Measurements from ENCODE around the gene MRTFA. TPM values are rescaled to one million over a fixed set of nuclear protein-coding genes. Genes with fewer than 3 reads are reported as not detected.
A peak's percentile ranks its signal among the peaks of the same experiment; 100 is the strongest.

MRTFA gene
- polyA plus RNA-seq, 2 of the 4 experiments (the other 2 are of a cell fraction): 6.8 to 48.3 TPM

GRCh38 chr22:40407831-40408717 lies 228.4 kb downstream of the MRTFA start:
- Histone ChIP-seq H3K9me3 (no peaks in the 10 kb centered on the region), H3K4me3 (no peak overlapping the region), H3K4me1 (0 out of 3 replicates have a peak, but pooled peaks cover 3% of the 10 kb centered on the region), H3K4me2 (no peak overlapping the region), H3K27ac (no peak overlapping the region)
- TF ChIP-seq ESRRA (IDR thresholded peaks at IDR 0.05; ENCODE audit: borderline replicate concordance, low read length) (no peak), REST (IDR thresholded peaks at IDR 0.05) (no peak), POLR2AphosphoS2 (conservative IDR thresholded peaks at IDR 0.05; ENCODE audit: low read length) (peak; percentile 22; the same call in 1 of the 2 replicates), SREBF2 (IDR thresholded peaks at IDR 0.05) (no peak), JUNB (IDR thresholded peaks at IDR 0.05) (no peak), CBX2 (IDR thresholded peaks at IDR 0.05; ENCODE audit: borderline replicate concordance, low read depth) (no peak), EHMT2 (IDR thresholded peaks at IDR 0.05; ENCODE audit: low read depth) (no peak), HOXB13 (CRISPR knock-in tag; IDR thresholded peaks at IDR 0.05; ENCODE audit: low read depth) (no peak)
- ChIA-PET POLR2A (no interaction called here), CTCF (interaction anchor here (1.7 kb wide), 1 partner anchor 9 kb away, joined by 4 read pairs; no protein-coding TSS in a partner anchor)
- WGBS (ENCODE audit: missing lambda C conversion rate): 88% methylated on average over 12 of the region's 32 CpGs
- FAIRE-seq: no peak
- 0 out of 6 replicates have a peak, but pooled peaks of 1 of the 2 experiments have one; percentile 3 for ATAC-seq
- DNase-seq (ENCODE audit: low read depth in 1 of 2, low spot score in 1 of 2): no peak

GRCh38 chr22:40407021-40407761 lies 229.3 kb downstream of the MRTFA start:
- no peak for ATAC-seq
- TF ChIP-seq FOSL2 (IDR thresholded peaks at IDR 0.05) (no peak), FOSL2 (CRISPR knock-in tag; IDR thresholded peaks at IDR 0.05) (no peak), JUN (IDR thresholded peaks at IDR 0.05) (0 out of 5 replicates have a peak, but pooled peaks of 1 of the 2 experiments have one; percentile 5), ZSCAN20 (CRISPR knock-in tag; IDR thresholded peaks at IDR 0.05) (no peak), HOXA7 (CRISPR knock-in tag; IDR thresholded peaks at IDR 0.05) (no peak)
- Histone ChIP-seq H3K9me3 (no peaks in the 10 kb centered on the region), H3K4me1 (0 out of 3 replicates have a peak, but pooled peaks cover 3% of the 10 kb centered on the region), H3K4me3 (no peak overlapping the region), H3K27ac (no peak overlapping the region), H3K4me2 (no peak overlapping the region)
- DNase-seq (ENCODE audit: low read depth in 1 of 2, low spot score in 1 of 2): no peak
- CTCF ChIA-PET: interaction anchor here (2.1 kb wide), 1 partner anchor 276 kb away, joined by 5 read pairs; no protein-coding TSS in a partner anchor
- 98% methylated on average over 17 of the region's 37 CpGs for WGBS (ENCODE audit: missing lambda C conversion rate)
- FAIRE-seq: no peak
- POLR2A ChIA-PET: no interaction called here

GRCh38 chr22:40406063-40406890 lies 230.2 kb downstream of the MRTFA start:
- Histone ChIP-seq H3K27ac (0 out of 6 replicates have a peak overlapping the region, but pooled peaks of 1 of the 2 experiments have one; percentile 4), H3K9me3 (no peaks in the 10 kb centered on the region), H3K4me2 (no peak overlapping the region), H3K4me3 (no peak overlapping the region), H3K4me1 (0 out of 3 replicates have a peak, but pooled peaks cover 3% of the 10 kb centered on the region)
- ChIA-PET CTCF (interaction anchor here (2.1 kb wide), 1 partner anchor 276 kb away, joined by 5 read pairs; no protein-coding TSS in a partner anchor), POLR2A (no interaction called here)
- DNase-seq (ENCODE audit: low read depth in 1 of 2, low spot score in 1 of 2) (no peak), ATAC-seq (no peak; a peak in 1 of 6 replicates), FAIRE-seq (no peak)
- WGBS (ENCODE audit: missing lambda C conversion rate): 98% methylated on average over 16 of the region's 31 CpGs
- TF ChIP-seq ZC3H11A (IDR thresholded peaks at IDR 0.05) (no peak), FOXS1 (CRISPR knock-in tag; IDR thresholded peaks at IDR 0.05) (no peak), ATOH8 (CRISPR knock-in tag; IDR thresholded peaks at IDR 0.05; ENCODE audit: low read depth) (no peak), HES2 (IDR thresholded peaks at IDR 0.05) (no peak), HOXB5 (CRISPR knock-in tag; IDR thresholded peaks at IDR 0.05) (no peak), POLR2A (IDR thresholded peaks at IDR 0.05; ENCODE audit: low read length) (no peak), GATA3 (IDR thresholded peaks at IDR 0.05; ENCODE audit: borderline replicate concordance) (no peak), TP53 (CRISPR knock-in tag; IDR thresholded peaks at IDR 0.05) (no peak), CEBPB (IDR thresholded peaks at IDR 0.05) (no peak), ZSCAN20 (CRISPR knock-in tag; IDR thresholded peaks at IDR 0.05) (no peak), EP300 (IDR thresholded peaks at IDR 0.05) (no peak)

Data from A549 (cell line).